Naive thymus-derived CD4-positive, alpha-beta T cell (primary cell): ENCODE measurements around the gene MTG2. TPM values are rescaled to one million over a fixed set of nuclear protein-coding genes. Genes with fewer than 3 reads are reported as not detected.

ENCODE experiments used
- ATAC-seq: fragments of 150-1000 bp; cut with Tn5 transposase; 2 replicates; pipeline ENCODE4 v1.10.0; 2021; ENCODE audit warnings: mild to moderate bottlenecking, moderate library complexity
- CTCF ChIA-PET: fragments of 350-600 bp; sonication (Branson Sonifier 250); formaldehyde crosslinking; loops from one replicate; lab custom pipeline; 2021; ENCODE audit warnings: antibody characterized with exemption; lab: Charles Lee
- POLR2A ChIA-PET: fragments of 350-600 bp; sonication (Branson Sonifier 250); formaldehyde crosslinking; loops from one replicate; lab custom pipeline; 2021; ENCODE audit warnings: antibody characterized with exemption, inconsistent platforms; lab: Charles Lee
- DNase-seq, 9 donors: peaks; one replicate each; pipeline versions ENCODE4 v3.0.0 to v3.0.0-alpha.2; 2020 to 2022; ENCODE audit warnings: mixed read lengths in 1 of 9
- H3K27ac ChIP-seq: one replicate; pipeline ENCODE4 v1.7.0; 2013; ENCODE audit warnings: mild to moderate bottlenecking, low read depth, low read length, moderate library complexity
- H3K27me3 ChIP-seq, 2 donors: one replicate each; pipeline ENCODE4 v1.7.0; 2013; ENCODE audit warnings: low read length in 2 of 2, mild to moderate bottlenecking in 2 of 2, moderate library complexity in 2 of 2; ENCODE audit not compliant: control insufficient read depth in 2 of 2, insufficient read depth in 2 of 2
- H3K36me3 ChIP-seq, 3 experiments: 1 replicate in 2 of 3; 2 replicates in 1 of 3; pipeline ENCODE4 v1.7.0; 2013; ENCODE audit warnings: low read length in 3 of 3, mild to moderate bottlenecking in 3 of 3, moderate library complexity in 1 of 3; ENCODE audit not compliant: insufficient read depth in 3 of 3, control insufficient read depth in 2 of 3
- H3K4me1 ChIP-seq, 2 donors: one replicate each; pipeline ENCODE4 v1.7.0; 2013; ENCODE audit warnings: low read length in 2 of 2, mild to moderate bottlenecking in 2 of 2, moderate library complexity in 1 of 2; ENCODE audit not compliant: control insufficient read depth in 2 of 2, insufficient read depth in 2 of 2
- H3K4me3 ChIP-seq: 2 replicates; pipeline ENCODE4 v1.7.0; 2013; ENCODE audit warnings: mild to moderate bottlenecking, low read length
- H3K9me3 ChIP-seq, 3 experiments: 1 replicate in 2 of 3; 2 replicates in 1 of 3; pipeline ENCODE4 v1.7.0; 2013; ENCODE audit warnings: low read length in 3 of 3; ENCODE audit not compliant: control insufficient read depth in 2 of 3
- H3K27ac Mint-ChIP-seq, 9 donors: one replicate each; pipeline ENCODE4 v1.8.0; 2020 to 2022; ENCODE audit warnings: mixed read lengths in 9 of 9, mild to moderate bottlenecking in 8 of 9, moderate library complexity in 5 of 9, inconsistent platforms in 2 of 9
- H3K27me3 Mint-ChIP-seq, 5 donors: one replicate each; pipeline ENCODE4 v1.8.0; 2021 to 2022; ENCODE audit warnings: mixed read lengths in 5 of 5, mild to moderate bottlenecking in 1 of 5
- H3K36me3 Mint-ChIP-seq, 5 donors: one replicate each; pipeline ENCODE4 v1.8.0; 2020 to 2022; ENCODE audit warnings: mixed read lengths in 5 of 5, mild to moderate bottlenecking in 3 of 5, inconsistent platforms in 1 of 5
- H3K4me1 Mint-ChIP-seq, 7 donors: one replicate each; pipeline ENCODE4 v1.8.0; 2020 to 2022; ENCODE audit warnings: mixed read lengths in 7 of 7, mild to moderate bottlenecking in 3 of 7, inconsistent platforms in 1 of 7
- H3K4me3 Mint-ChIP-seq, 10 donors: one replicate each; pipeline ENCODE4 v1.8.0; 2020 to 2022; ENCODE audit warnings: mild to moderate bottlenecking in 10 of 10, mixed read lengths in 10 of 10, moderate library complexity in 6 of 10, inconsistent platforms in 2 of 10
- H3K9me3 Mint-ChIP-seq, 11 donors: one replicate each; pipeline ENCODE4 v1.8.0; 2020 to 2022; ENCODE audit warnings: mixed read lengths in 11 of 11, mild to moderate bottlenecking in 4 of 11, inconsistent platforms in 1 of 11, moderate library complexity in 1 of 11
- intact Hi-C, 2 donors: fragments of 100-400 bp; cut with micrococcal nuclease; formaldehyde crosslinking; loops; one replicate each; pipeline ENCODE4 v1.15.1; 2023
- polyA plus RNA-seq, 2 donors: library from polyadenylated mRNA; unstranded; fragments of 300-500 nt; fragmentation: Illumina TruSeq; gene quantifications; one replicate each; pipeline ENCODE4 v1.2.3, GENCODE V29; 2021
- total RNA-seq, 6 experiments: library from RNA in 5 of 6; stranded (reverse) in 5 of 6; gene quantifications; 1 replicate in 5 of 6; 2 replicates in 1 of 6; pipeline ENCODE4 v1.2.3 and lab custom pipeline; 2021 to 2026

Gene MTG2
- total and polyA plus RNA-seq, 7 experiments from 2014 or later, result 18.2 to 51.5 (median 31.8) TPM

- POLR2A ChIA-PET, result interaction anchor here (0.8 to 5.6 kb wide), 11 partner anchors 9 to 1475 kb away, joined by 3 to 58 read pairs (median 4); partner anchors contain the start of genes ADRM1, LSM14B, OSBPL2 and TAF4
- intact Hi-C loops, result loop anchor here (1.0 to 5.0 kb wide), 10 partner anchors 13 to 244 kb away; partner anchors contain the start of genes ADRM1 (in 2 of the 2), LSM14B (in 2 of the 2), OSBPL2 (in 2 of the 2) and RPS21 (in 1 of the 2)
Measured at GRCh38 chr20:62143081-62143956, 39.5 kb upstream of the MTG2 start, which contains the start of the genes PSMA7 and SS18L1. PSMA7 (minus strand) TSS chr20:62143394; CDS start chr20:62143303, 91 bp downstream. SS18L1 (plus strand) TSS chr20:62143769; CDS start chr20:62143821, 52 bp downstream.

GRCh38 chr20:62143957-62144825 is 38.6 kb upstream of the MTG2 start:
- intact Hi-C loops, result loop anchor here (1.0 to 5.0 kb wide), 10 partner anchors 13 to 243 kb away; partner anchors contain the start of genes ADRM1 (in 2 of the 2), LSM14B (in 2 of the 2), OSBPL2 (in 2 of the 2) and RPS21 (in 1 of the 2)
- Histone ChIP-seq H3K9me3 (no peaks in the 10 kb centered on the region), H3K4me1 (peaks cover 28 to 36% of the 10 kb centered on the region in 2 donors), H3K36me3 (peaks cover 12 to 16% (median 15%) of the 10 kb centered on the region in 3 experiments), H3K27ac (peak overlapping the region; percentile 75), H3K27me3 (no peaks in the 10 kb centered on the region), H3K4me3 (peak overlapping the region; percentile 65)
- ChIA-PET POLR2A (interaction anchor here (1.2 to 5.6 kb wide), 6 partner anchors 10 to 94 kb away, joined by 4 to 58 read pairs (median 6); partner anchors contain the start of genes LSM14B, OSBPL2 and TAF4), CTCF (interaction anchor here (1.4 kb wide), 1 partner anchor 133 kb away, joined by 3 read pairs; no protein-coding TSS in a partner anchor)
- H3K4me3 Mint-ChIP-seq, result peak overlapping the region; percentile 69 to 93 (median 88)
- H3K27ac Mint-ChIP-seq, result peak overlapping the region; percentile 74 to 91 (median 87)
- H3K27me3 Mint-ChIP-seq, result no peaks in the 10 kb centered on the region
- ATAC-seq (peak; percentile 16), DNase-seq (peak in 8 of 9 donors; percentile 25 to 73 (median 40))
- H3K4me1 Mint-ChIP-seq, result peaks cover 37 to 63% (median 56%) of the 10 kb centered on the region in 7 donors
- peaks cover 0 to 17% (median 7%) of the 10 kb centered on the region in 5 donors for H3K36me3 Mint-ChIP-seq
- no peaks in the 10 kb centered on the region for H3K9me3 Mint-ChIP-seq

More at GRCh38 chr20:62143081-62143956, 39.5 kb upstream of the MTG2 start, which contains the start of the genes PSMA7 and SS18L1:
- Mint-ChIP-seq H3K4me1 (peaks cover 36 to 64% (median 56%) of the 10 kb centered on the region in 7 donors), H3K27ac (peak within 1 kb of the TSS; percentile 80 to 97 (median 93)), H3K9me3 (no peaks in the 10 kb centered on the region), H3K27me3 (no peaks in the 10 kb centered on the region), H3K36me3 (peaks cover under 1 to 22% (median 11%) of the 10 kb centered on the region in 5 donors), H3K4me3 (peak within 1 kb of the TSS; percentile 89 to 98 (median 92))
- DNase-seq (peak; percentile 79 to 90 (median 87)), ATAC-seq (peak; percentile 91)
- CTCF ChIA-PET, result interaction anchor here (1.4 to 1.7 kb wide), 2 partner anchors 10 to 133 kb away, joined by 3 to 6 read pairs; no protein-coding TSS in a partner anchor
- peaks cover 28 to 36% of the 10 kb centered on the region in 2 donors for H3K4me1 ChIP-seq
- H3K27me3 ChIP-seq, result no peaks in the 10 kb centered on the region
- H3K9me3 ChIP-seq, result no peaks in the 10 kb centered on the region
- H3K27ac ChIP-seq, result peak within 1 kb of the TSS; percentile 75
- H3K36me3 ChIP-seq, result peaks cover 21 to 24% (median 21%) of the 10 kb centered on the region in 3 experiments
- H3K4me3 ChIP-seq, result peak within 1 kb of the TSS; percentile 65

DNA sequence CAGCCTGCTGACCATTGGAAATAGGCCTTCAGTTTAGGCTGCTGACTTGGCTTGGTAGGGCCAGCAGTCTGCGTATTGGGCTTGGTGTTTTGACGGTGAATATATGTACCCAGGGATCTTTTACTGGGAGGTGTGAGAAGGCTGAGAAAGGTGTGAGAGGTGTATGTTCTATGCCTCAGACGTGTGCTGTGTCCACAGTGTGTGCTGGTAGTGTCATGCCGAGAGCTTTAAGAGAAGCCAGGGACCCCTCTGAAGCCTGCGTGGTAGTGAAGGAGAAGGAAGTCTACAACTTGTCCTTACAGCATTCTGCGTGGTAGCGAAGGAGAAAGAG is 37.2 kb upstream of the MTG2 start:
- peaks cover 0 to 17% (median 3%) of the 10 kb centered on the region in 5 donors for H3K36me3 Mint-ChIP-seq
- POLR2A ChIA-PET, result interaction anchor here (0.5 to 5.6 kb wide), 3 partner anchors 23 to 79 kb away, joined by 3 to 58 read pairs (median 43); partner anchors contain the start of genes LSM14B and TAF4

GRCh38 chr20:62146019-62146755 is 36.6 kb upstream of the MTG2 start:
- Mint-ChIP-seq H3K4me1 (peaks cover 33 to 61% (median 56%) of the 10 kb centered on the region in 7 donors), H3K27ac (peak overlapping the region in 2 of 9 donors; percentile 52 to 80), H3K27me3 (no peaks in the 10 kb centered on the region), H3K9me3 (no peaks in the 10 kb centered on the region), H3K36me3 (peaks cover 0 to 15% (median 0%) of the 10 kb centered on the region in 5 donors), H3K4me3 (peak overlapping the region in 6 of 10 donors; percentile 9 to 89 (median 86))
- POLR2A ChIA-PET, result interaction anchor here (5.6 kb wide), 1 partner anchor 24 kb away, joined by 58 read pairs; the partner anchor contains the start of gene LSM14B
- ATAC-seq (no peak), DNase-seq (no peak)
- Histone ChIP-seq H3K27me3 (no peaks in the 10 kb centered on the region), H3K9me3 (no peaks in the 10 kb centered on the region), H3K4me1 (peaks cover 16 to 28% of the 10 kb centered on the region in 2 donors), H3K36me3 (no peaks in the 10 kb centered on the region), H3K4me3 (no peak overlapping the region), H3K27ac (no peak overlapping the region)
- intact Hi-C loops, result no loop called here
- CTCF ChIA-PET, result no interaction called here

More for the DNA sequence above, 37.2 kb upstream of the MTG2 start:
- H3K9me3 ChIP-seq, result no peaks in the 10 kb centered on the region
- ATAC-seq, result no peak
- H3K4me1 Mint-ChIP-seq, result peaks cover 35 to 66% (median 61%) of the 10 kb centered on the region in 7 donors
- H3K4me3 Mint-ChIP-seq, result peak overlapping the region; percentile 13 to 93 (median 88)
- peaks cover 21 to 34% of the 10 kb centered on the region in 2 donors for H3K4me1 ChIP-seq
- no peaks in the 10 kb centered on the region for H3K27me3 ChIP-seq
- H3K36me3 ChIP-seq, result peaks cover 0 to 2% (median under 1%) of the 10 kb centered on the region in 3 experiments
- DNase-seq, result no peak
- H3K27me3 Mint-ChIP-seq, result no peaks in the 10 kb centered on the region
- intact Hi-C loops, result no loop called here
- H3K9me3 Mint-ChIP-seq, result no peaks in the 10 kb centered on the region
- no peak overlapping the region for H3K4me3 ChIP-seq
- H3K27ac ChIP-seq, result no peak overlapping the region
- CTCF ChIA-PET, result interaction anchor here (1.0 kb wide), 1 partner anchor 119 kb away, joined by 4 read pairs; no protein-coding TSS in a partner anchor
- H3K27ac Mint-ChIP-seq, result peak overlapping the region in 4 of 9 donors; percentile 24 to 80 (median 40)

DNA sequence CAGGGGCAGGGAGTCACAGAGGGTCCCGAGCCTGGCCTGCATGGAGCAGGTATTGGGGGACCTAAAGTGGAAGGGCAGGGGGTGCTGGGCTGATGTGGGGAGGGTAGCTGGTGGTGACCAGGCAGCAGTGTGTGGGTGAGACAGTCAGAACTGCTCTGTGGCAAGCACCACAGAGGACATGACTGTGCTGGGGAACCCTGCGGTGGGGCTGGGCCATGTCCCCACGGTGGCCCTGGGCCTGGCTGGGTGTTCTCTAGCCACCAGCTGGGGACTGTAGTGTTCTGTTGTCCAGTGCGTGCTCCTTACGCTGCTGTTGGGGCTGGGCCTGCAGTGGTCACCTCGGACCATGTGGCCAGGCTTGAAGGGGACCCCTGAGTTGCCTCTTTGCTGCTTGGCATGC is 35.7 kb upstream of the MTG2 start:
- Histone ChIP-seq H3K36me3 (peaks cover 0 to 3% (median 0%) of the 10 kb centered on the region in 3 experiments), H3K27me3 (no peaks in the 10 kb centered on the region), H3K4me1 (peaks cover 6 to 19% of the 10 kb centered on the region in 2 donors), H3K9me3 (no peaks in the 10 kb centered on the region), H3K4me3 (no peak overlapping the region), H3K27ac (no peak overlapping the region)
- no peak overlapping the region for H3K4me3 Mint-ChIP-seq
- DNase-seq (no peak), ATAC-seq (no peak)
- ChIA-PET POLR2A (no interaction called here), CTCF (no interaction called here)
- intact Hi-C loops, result no loop called here
- H3K27ac Mint-ChIP-seq, result no peak overlapping the region
- H3K9me3 Mint-ChIP-seq, result no peaks in the 10 kb centered on the region
- no peaks in the 10 kb centered on the region for H3K27me3 Mint-ChIP-seq
- H3K36me3 Mint-ChIP-seq, result peaks cover 0 to 15% (median 0%) of the 10 kb centered on the region in 5 donors
- peaks cover 24 to 54% (median 47%) of the 10 kb centered on the region in 7 donors for H3K4me1 Mint-ChIP-seq
